Right ventricle myocardium superior (tissue), 1 donor: Measurements from ENCODE around the gene ZXDA. TPM values are rescaled to one million over a fixed set of nuclear protein-coding genes. Genes with fewer than 3 reads are reported as not detected.
A peak's percentile ranks its signal among the peaks of the same experiment; 100 is the strongest.
"Not testable (repeated sequence)": the region's sequence is repeated elsewhere in the genome, so short reads cannot be mapped to it uniquely, and the experiment has no call there.

Experiments
- ATAC-seq: fragments of 200-7000 bp; cut with Tn5 transposase; one replicate; pipeline ENCODE4 v1.9.1; 2020; ENCODE audit warnings: mild to moderate bottlenecking; ENCODE audit not compliant: poor library complexity
- DNase-seq: peaks from one replicate; pipeline ENCODE4 v3.0.0-alpha.2; 2020
- intact Hi-C: fragments of 100-400 bp; cut with DNase I; formaldehyde crosslinking; loops from one replicate; pipeline ENCODE4 v1.11.2; 2022
- long read RNA-seq: library from polyadenylated mRNA; unstranded; transcript quantifications from one replicate; pipeline ENCODE4 v2.0.0, GENCODE V29; 2021
- total RNA-seq: library from RNA; stranded (reverse); fragmentation: NEBNext Ultra II Directional; extraction: Animal tissue kit (Norgen Biotek cat#: 25700); gene quantifications from one replicate; pipeline ENCODE4 v1.2.1, GENCODE V29; 2021
- donor health status: DM: no; HTN: yes; CAD: no; lungs with severe emphysema.

ZXDA gene
- 3.6 TPM for total RNA-seq
- long read RNA-seq, full-length matches to known transcripts = 13 of 14 reads
- long read RNA-seq, partial matches to known transcripts = 0 of 14 reads
- long read RNA-seq, other reads (novel, unspliced or antisense) = 1 of 14 reads

GRCh38 chrX:57910287-57910912, at the start of gene ZXDA:
Gene ZXDA (minus strand): TSS chrX:57910458. CDS start chrX:57910420, 38 bp downstream.
- peak; percentile 87 for ATAC-seq
- intact Hi-C loops = not testable (repeated sequence)

GRCh38 chrX:57952320-57952678, 42.0 kb upstream of the ZXDA start:
- DNase-seq = peak; percentile 65
- intact Hi-C loops = no loop called here
- ATAC-seq = peak; percentile 36

More at GRCh38 chrX:57910287-57910912, at the start of gene ZXDA:
- DNase-seq = not testable (repeated sequence)

DNA sequence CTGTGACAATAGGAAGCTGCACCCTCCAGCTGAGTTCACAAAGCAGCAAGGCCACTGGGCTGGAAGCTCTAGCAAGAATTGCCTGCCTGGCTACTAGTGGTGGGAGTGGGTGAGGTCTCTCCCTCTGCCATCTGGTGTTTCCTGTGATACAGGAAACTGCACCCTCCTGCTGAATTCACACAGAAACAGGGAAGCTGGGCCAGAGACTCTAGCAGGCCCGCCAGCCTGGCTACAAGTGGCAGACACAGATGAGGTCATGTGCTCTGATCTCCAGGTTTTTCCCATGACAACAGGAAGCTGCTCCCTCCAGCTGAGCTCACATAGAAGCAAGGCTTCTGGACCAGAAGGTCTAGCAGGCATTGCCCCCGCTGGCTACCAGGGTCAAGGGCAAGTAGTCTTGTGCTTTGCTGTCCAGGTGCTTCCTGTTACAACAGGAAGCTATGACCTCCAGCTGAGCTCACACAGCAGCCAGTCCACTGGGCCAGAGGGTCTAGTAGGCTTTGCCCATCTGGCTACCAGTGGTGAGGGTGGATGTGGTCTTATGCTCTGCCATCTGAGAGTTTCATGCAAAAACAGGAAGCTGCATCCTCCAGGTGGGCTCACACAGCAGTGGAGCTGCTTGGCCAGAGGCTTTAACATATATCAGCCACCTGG, 41.5 kb upstream of the ZXDA start:
- intact Hi-C loops = no loop called here
- ATAC-seq = peak; percentile 45

GRCh38 chrX:57933321-57933720, 23.1 kb upstream of the ZXDA start:
- intact Hi-C loops = no loop called here
- no peak for ATAC-seq
- no peak for DNase-seq

More for the DNA sequence above, 41.5 kb upstream of the ZXDA start:
- peak; percentile 55 for DNase-seq

GRCh38 chrX:57932266-57932665, 22.0 kb upstream of the ZXDA start:
- DNase-seq = no peak
- no peak for ATAC-seq
- intact Hi-C loops = no loop called here

GRCh38 chrX:57930051-57930450, 19.8 kb upstream of the ZXDA start:
- ATAC-seq = no peak
- intact Hi-C loops = no loop called here
- DNase-seq = no peak

GRCh38 chrX:57929373-57929772, 19.1 kb upstream of the ZXDA start:
- no peak for DNase-seq
- ATAC-seq = peak; percentile 65
- intact Hi-C loops = loop anchor here (10.0 kb wide), 1 partner anchor 95 kb away; no protein-coding TSS in a partner anchor

DNA sequence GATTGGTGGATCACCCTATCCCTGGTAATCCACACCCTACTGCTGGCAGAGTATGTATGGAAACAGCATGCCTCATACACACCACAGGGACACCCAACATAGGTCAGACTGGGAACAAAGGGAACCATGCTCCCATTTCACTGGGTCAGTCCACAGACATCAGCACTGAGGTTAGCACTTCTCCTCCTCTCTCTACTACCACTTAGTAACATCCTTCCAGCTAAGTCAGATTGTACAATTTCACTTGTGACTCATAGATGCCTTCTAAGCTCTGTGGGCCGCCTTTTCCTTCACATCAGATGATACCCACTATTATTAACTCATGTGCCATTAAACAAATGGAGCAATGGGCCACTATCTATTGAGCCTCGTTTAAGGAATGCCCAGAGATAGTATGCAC, 15.5 kb upstream of the ZXDA start:
- DNase-seq (no peak), ATAC-seq (no peak)
- intact Hi-C loops = loop anchor here (10.0 kb wide), 1 partner anchor 99 kb away; no protein-coding TSS in a partner anchor

DNA sequence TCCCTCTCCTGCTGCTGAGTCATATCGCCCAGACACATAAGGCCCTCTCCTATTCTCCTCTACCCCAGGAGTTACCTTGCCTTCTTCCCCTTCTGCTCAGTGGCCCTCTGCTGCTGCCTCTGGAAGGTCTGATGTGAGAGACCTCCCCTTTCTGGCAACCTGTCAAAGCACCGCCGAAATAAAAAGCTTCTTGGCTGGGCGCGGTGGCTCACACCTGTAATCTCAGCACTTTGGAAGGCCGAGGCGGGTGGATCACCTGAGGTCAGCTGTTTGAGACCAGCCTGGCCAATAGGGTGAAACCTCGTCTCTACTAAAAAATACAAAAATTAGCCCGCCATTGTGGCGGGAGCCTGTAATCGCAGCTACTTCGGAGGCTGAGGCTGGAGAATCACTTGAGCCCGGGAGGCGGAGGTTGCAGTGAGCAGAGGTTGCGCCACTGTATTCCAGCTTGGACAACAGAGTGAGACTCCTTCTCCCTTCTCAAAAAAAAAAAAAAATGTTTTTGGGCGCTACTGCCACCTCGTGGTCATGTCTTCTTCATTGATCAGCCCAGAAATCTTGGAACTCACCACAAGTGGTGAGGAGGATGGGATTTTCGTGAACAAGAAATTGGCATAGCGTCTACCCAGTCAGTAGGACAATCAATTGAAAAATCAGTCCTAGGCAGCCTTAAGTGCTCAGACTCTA, 8.6 kb upstream of the ZXDA start:
- ATAC-seq (peak; percentile 67), DNase-seq (peak; percentile 43)
- intact Hi-C loops = no loop called here

DNA sequence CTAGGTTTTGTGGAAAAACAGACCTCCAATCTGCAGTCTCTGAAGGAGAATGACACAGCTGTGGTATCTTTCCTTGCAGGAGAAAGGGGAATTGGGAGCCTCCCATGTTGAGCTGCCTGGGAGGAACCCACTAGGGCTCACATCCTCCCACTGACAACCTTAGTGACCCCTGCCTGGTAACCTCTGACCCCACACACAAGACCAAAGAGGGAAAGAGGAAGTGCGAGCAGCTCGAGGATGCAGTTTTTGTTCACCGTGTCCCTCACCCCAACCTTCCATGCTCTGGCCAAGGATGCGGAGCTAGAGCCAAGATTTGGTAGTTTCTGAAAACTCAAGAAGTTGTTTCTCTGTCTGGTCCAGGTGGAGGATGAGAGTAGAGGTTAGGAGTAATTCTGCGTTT, 5.4 kb upstream of the ZXDA start:
- intact Hi-C loops = no loop called here
- DNase-seq = no peak
- no peak for ATAC-seq

DNA sequence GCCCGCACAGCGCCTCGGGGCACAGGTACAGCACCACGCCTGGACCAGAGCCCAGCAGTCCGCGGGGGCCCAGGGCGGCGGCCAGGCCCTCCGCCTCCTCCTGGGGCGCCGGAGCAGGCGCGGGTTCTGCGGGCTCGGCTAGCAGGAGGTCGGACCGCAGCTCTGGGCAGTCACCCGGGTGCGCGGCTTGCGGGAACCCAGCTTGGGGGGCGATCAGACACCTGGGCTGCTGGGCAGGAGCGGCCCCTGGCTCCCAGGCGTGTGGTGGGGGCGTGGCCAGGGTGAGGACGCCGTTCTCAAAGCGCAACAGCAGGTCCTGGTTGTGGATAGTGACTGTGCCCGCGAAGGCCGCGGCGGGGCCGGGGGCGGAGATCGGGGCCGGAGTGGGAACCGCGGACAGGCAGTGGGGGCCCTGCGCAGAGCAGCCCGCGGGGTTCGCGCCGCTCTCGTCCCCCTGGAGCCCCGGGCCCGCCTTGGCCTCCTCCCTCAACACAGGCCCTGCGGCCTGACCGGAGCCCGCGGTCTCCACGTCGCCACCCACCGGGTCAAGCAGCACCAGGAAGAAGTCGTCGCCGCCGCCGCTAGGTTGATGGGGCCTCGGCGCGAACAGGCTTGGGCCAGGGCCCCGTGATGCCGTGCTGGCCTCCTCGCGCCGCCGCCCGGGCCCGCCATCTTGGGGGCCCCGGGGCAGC, 517 bp downstream of the ZXDA start:
- ATAC-seq (peak; percentile 93), DNase-seq (peak; percentile 55)
- intact Hi-C loops = not testable (repeated sequence)

- ATAC-seq, intact Hi-C loops, DNase-seq: not testable (repeated sequence)
Measured at GRCh38 chrX:57908972-57909594, 1.2 kb downstream of the ZXDA start.

- DNase-seq (no peak), ATAC-seq (no peak)
- intact Hi-C loops = no loop called here
Measured at GRCh38 chrX:57906790-57907189, 3.5 kb downstream of the ZXDA start.

- DNase-seq (no peak), ATAC-seq (no peak)
- intact Hi-C loops = no loop called here
Measured at GRCh38 chrX:57905141-57905540, 5.1 kb downstream of the ZXDA start.

DNA sequence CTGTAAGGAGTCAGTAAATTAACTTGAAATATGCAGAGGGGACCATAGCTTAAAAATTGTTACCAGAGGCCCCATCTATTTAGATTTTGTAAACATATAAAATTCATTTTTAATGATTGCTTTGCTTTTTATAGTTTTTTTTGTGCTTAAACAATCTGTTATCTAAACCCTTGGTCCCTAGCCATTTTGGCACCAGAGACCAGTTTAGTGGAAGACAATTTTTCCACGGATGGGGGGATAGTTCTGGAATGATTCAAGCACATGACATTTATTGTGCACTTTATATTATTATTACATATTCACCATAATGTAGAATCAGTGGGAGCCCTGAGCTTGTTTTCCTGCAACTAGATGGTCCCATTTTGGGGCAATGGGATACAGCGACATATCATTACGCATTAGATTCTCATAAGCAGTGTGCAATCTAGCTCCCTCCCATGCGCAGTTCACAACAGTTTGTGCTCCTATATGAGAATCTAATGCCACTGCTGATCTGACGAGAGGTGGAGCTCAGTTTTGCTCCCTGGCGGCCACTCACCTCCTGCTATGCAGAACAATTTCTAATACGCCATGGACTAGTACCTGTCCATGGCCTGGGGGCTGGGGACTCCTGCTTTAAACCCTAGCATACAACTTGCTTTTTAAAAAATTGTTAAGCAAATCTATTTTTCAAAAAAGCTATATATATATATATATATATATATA, 5.9 kb downstream of the ZXDA start:
- DNase-seq (no peak), ATAC-seq (no peak)
- intact Hi-C loops = no loop called here

DNA sequence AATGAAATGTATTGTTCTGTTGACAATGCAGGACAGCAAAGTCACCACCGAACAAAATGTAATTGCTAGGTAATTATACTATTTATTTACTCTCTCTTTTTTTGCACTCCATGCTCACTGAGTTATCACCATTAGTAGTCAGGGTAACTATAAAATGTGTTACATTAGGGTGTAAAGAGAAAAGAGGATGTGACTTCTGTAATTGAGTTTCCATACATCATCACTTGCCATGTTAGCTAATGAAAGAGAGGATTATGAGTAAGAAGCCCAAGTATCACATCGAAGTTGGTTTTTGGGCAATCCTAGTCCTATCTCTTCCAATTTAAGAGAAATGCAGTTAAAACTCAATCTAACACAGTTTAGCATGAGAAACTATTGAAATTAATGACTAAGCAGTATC, 7.6 kb downstream of the ZXDA start:
- DNase-seq = no peak
- ATAC-seq = no peak
- intact Hi-C loops = no loop called here

- no peak for ATAC-seq
- no peak for DNase-seq
Measured at GRCh38 chrX:57901466-57901865, 8.8 kb downstream of the ZXDA start.

GRCh38 chrX:57900975-57901374, 9.3 kb downstream of the ZXDA start:
- intact Hi-C loops = no loop called here
- DNase-seq (no peak), ATAC-seq (peak; percentile 79)

More at GRCh38 chrX:57901466-57901865, 8.8 kb downstream of the ZXDA start:
- intact Hi-C loops = no loop called here
